Testis (tissue), 3 donors: ENCODE measurements around the gene RGS7. TPM values are rescaled to one million over a fixed set of nuclear protein-coding genes. Genes with fewer than 3 reads are reported as not detected.

ENCODE experiments used
- DNase-seq: peaks from one replicate; pipeline ENCODE4 v3.0.0-alpha.2; 2019
- H3K27ac ChIP-seq, 2 donors: fragments of 200-600 bp; sonication (generic); one replicate each; pipeline ENCODE4 v1.5.1; 2019
- H3K27me3 ChIP-seq: fragments of 200-600 bp; sonication (generic); one replicate; pipeline ENCODE4 v1.5.1; 2019
- H3K36me3 ChIP-seq: fragments of 200-600 bp; sonication (generic); one replicate; pipeline ENCODE4 v1.5.1; 2017; ENCODE audit warnings: low read depth; ENCODE audit errors: missing control alignments
- H3K4me1 ChIP-seq: fragments of 200-600 bp; sonication (generic); one replicate; pipeline ENCODE4 v1.5.1; 2019
- H3K4me3 ChIP-seq, 2 donors: fragments of 200-600 bp; sonication (generic); one replicate each; pipeline ENCODE4 v1.5.1; 2017 to 2019
- H3K9me3 ChIP-seq: fragments of 200-600 bp; sonication (generic); one replicate; pipeline ENCODE4 v1.5.1; 2017
- POLR2A ChIP-seq: fragments of 450-650 bp; IDR thresholded peaks from one replicate; pipeline ENCODE4 v1.6.1; 2017; ENCODE audit warnings: antibody characterized with exemption, mild to moderate bottlenecking, moderate library complexity
- WGBS, 2 donors: methylation state at CpG; one replicate each; pipeline ENCODE4 v1.1.5; 2018; 5-methylcytosine and 5-hydroxymethylcytosine counted together
- intact Hi-C: fragments of 100-400 bp; cut with DNase I; formaldehyde crosslinking; loops from one replicate; pipeline ENCODE4 v1.15.1; 2023; ENCODE audit warnings: low total_unique reads
- polyA plus RNA-seq: library from polyadenylated mRNA; stranded (reverse); fragments of 350-450 nt; fragmentation: Illumina TruSeq; extraction: RNeasy Lipid Tissue Mini Kit (QIAGEN cat#74804); gene quantifications from one replicate; pipeline ENCODE4 v1.2.3, GENCODE V29; 2014; ENCODE audit warnings: low read depth, low replicate concordance; ENCODE audit not compliant: insufficient read depth
- total RNA-seq, 2 donors: library from RNA; depleted of rRNA; stranded (reverse); fragments of >200 nt; gene quantifications; one replicate each; pipeline ENCODE4 v1.2.3, GENCODE V29; 2016
- TF ChIP-seq, protein P1 (sequence below), 3 experiments: fragments of 450-650 bp in 2 of 3; fragments of 200-600 bp in 1 of 3; sonication (generic) in 1 of 3; IDR thresholded peaks; one replicate each; pipeline ENCODE4 v1.5.1; 2016 to 2019; ENCODE audit warnings: antibody characterized with exemption in 3 of 3, mild to moderate bottlenecking in 2 of 3, moderate library complexity in 1 of 3

Gene RGS7
- total and polyA plus RNA-seq, 3 donors from 2014 or later: 5.0 to 6.6 (median 5.4) TPM

DNA sequence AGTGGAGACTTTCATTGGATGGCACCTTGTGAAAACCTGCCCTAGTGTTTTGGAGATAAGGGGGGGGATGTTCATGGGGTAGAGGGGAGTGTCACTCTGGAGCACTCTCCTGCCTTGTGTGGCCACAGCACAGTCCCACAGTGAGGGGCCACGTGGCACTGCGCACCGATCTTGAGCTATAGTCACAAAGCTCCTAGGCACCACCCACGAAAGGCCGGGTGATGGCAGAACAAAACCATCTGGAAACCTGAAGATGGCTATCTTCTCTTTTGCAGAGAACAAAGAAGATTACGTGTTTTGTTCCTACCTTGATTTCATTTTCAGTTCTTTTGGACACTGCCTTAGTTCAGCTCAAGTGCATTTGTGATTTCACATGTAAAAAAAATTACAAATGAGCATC, 220.6 kb downstream of the RGS7 start:
- no peak for DNase-seq
- Histone ChIP-seq H3K4me3 (no peak overlapping the region), H3K36me3 (no peaks in the 10 kb centered on the region), H3K9me3 (no peaks in the 10 kb centered on the region), H3K4me1 (no peaks in the 10 kb centered on the region), H3K27me3 (no peaks in the 10 kb centered on the region), H3K27ac (no peak overlapping the region)
- intact Hi-C loops: no loop called here
- WGBS, 2 donors: 72 to 88% methylated on average over 6 of the region's 6 CpGs
- TF ChIP-seq, protein P1, sequence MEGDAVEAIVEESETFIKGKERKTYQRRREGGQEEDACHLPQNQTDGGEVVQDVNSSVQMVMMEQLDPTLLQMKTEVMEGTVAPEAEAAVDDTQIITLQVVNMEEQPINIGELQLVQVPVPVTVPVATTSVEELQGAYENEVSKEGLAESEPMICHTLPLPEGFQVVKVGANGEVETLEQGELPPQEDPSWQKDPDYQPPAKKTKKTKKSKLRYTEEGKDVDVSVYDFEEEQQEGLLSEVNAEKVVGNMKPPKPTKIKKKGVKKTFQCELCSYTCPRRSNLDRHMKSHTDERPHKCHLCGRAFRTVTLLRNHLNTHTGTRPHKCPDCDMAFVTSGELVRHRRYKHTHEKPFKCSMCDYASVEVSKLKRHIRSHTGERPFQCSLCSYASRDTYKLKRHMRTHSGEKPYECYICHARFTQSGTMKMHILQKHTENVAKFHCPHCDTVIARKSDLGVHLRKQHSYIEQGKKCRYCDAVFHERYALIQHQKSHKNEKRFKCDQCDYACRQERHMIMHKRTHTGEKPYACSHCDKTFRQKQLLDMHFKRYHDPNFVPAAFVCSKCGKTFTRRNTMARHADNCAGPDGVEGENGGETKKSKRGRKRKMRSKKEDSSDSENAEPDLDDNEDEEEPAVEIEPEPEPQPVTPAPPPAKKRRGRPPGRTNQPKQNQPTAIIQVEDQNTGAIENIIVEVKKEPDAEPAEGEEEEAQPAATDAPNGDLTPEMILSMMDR (IDR thresholded peaks at IDR 0.05): no peak
- no peak for TF ChIP-seq POLR2A

DNA sequence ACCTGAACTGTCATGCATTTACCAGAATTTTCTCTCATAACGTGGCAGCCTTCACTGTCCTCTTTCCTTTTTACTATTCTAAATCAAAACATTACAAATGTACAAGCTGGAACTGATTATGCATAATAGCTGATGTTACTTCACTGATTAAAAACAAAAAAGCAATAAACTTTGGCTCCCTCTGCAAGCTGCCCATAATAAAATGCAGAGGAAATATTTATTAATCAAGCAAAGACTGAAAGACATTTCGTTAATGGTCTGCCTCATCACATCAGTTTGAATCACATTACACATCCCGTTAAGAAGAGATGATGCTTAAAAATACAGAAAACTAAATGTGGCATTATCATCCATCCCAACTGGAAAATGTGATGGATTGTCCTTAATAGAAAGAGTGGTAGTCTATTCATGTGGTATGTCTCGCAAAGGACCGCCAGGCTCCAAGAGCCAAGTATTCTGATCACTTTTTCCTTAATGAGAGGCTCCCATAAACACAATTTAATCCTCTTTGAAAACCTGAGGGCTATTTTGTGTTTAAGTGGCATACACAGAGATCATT, 225.3 kb downstream of the RGS7 start:
- WGBS, 2 donors: 77 to 81% methylated on average over 5 of the region's 5 CpGs
- no peak for DNase-seq
- H3K4me1 ChIP-seq: no peaks in the 10 kb centered on the region
- intact Hi-C loops: no loop called here
- H3K4me3 ChIP-seq: no peak overlapping the region
- H3K36me3 ChIP-seq: no peaks in the 10 kb centered on the region
- no peak for TF ChIP-seq POLR2A
- TF ChIP-seq, protein P1 (IDR thresholded peaks at IDR 0.05): no peak
- H3K27ac ChIP-seq: no peak overlapping the region
- no peaks in the 10 kb centered on the region for H3K27me3 ChIP-seq
- H3K9me3 ChIP-seq: no peaks in the 10 kb centered on the region

DNA sequence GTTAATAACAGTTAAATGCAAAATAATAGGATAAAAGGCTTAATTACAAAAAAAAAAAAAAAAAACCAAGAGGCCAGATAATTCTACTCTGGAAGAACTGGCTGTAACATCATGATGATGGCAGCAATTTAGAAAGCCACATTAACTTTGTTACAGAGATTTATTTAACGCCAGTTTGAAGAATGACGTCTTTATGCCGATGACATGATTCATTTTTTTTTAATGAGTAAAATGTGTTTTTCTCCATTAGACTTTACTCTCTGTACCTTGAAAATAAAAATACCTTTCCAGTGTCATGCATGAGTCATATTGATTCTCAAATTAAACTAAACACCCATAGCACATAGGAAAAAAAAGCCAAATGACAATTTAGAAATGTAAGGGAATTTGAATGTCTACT, 226.1 kb downstream of the RGS7 start:
- DNase-seq: no peak
- no peaks in the 10 kb centered on the region for H3K9me3 ChIP-seq
- intact Hi-C loops: no loop called here
- H3K27ac ChIP-seq: no peak overlapping the region
- no peaks in the 10 kb centered on the region for H3K4me1 ChIP-seq
- 85 to 93% methylated on average over 3 of the region's 3 CpGs for WGBS, 2 donors
- no peaks in the 10 kb centered on the region for H3K27me3 ChIP-seq
- no peak for TF ChIP-seq POLR2A
- TF ChIP-seq, protein P1 (IDR thresholded peaks at IDR 0.05): no peak
- no peaks in the 10 kb centered on the region for H3K36me3 ChIP-seq
- no peak overlapping the region for H3K4me3 ChIP-seq

DNA sequence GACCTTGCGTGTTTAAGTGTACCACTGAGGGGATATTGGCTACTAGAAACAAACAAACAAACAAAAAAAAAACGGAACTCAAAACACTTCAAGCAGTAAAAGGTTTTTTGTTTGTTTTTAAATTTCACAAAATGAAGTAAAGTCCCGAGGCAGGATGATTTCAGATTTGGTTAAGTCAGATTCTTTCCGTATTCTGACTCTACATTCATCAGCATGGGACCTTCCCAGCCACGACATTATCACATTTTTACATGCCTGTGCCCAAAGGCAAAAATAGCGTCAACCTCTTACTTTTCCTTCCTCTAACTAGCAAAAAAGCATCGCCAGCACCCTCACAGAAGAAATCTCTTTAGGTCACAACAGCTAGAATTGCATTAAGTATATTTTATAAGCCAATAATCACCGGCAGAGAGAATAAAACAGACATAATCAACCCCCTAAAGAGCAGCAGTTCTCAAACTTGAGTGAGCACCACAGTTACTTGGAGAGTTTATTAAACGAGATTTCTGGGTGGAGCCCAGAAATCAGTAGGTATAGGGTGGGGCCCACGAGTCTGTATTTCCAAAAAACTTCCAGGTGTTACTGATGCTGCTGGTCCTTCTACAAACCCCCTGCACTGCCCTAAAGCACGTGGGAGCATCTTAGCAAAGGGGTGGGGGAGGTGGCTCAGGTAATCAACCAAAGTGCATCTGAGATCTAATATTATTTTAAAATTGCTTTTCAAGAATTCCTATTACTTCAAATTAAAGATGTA, 227.6 kb downstream of the RGS7 start:
- no peaks in the 10 kb centered on the region for H3K4me1 ChIP-seq
- H3K9me3 ChIP-seq: no peaks in the 10 kb centered on the region
- no peak for TF ChIP-seq POLR2A
- TF ChIP-seq, protein P1 (IDR thresholded peaks at IDR 0.05): no peak
- no peak overlapping the region for H3K27ac ChIP-seq
- WGBS, 2 donors: 75 to 79% methylated on average over 11 of the region's 11 CpGs
- no peaks in the 10 kb centered on the region for H3K36me3 ChIP-seq
- intact Hi-C loops: no loop called here
- H3K27me3 ChIP-seq: no peaks in the 10 kb centered on the region
- DNase-seq: no peak
- no peak overlapping the region for H3K4me3 ChIP-seq

DNA sequence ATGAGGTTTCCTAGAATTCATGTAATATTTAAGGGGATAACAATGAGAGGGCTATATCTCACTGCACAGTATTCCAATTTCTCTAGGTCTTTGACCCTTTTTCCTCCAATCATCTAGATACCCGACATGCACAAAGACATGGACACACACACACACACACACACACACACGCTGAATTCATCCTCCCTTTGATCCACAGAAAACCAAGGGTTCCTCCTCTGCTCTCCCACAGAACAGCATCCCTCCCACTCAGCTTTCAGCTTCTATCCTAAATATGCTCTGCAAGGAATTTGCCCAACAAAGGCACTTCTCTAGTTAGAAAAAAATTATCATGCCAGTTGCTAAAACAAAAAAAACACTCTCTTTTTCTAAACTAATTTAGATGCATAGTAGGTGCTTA, 231.7 kb downstream of the RGS7 start:
- no peaks in the 10 kb centered on the region for H3K9me3 ChIP-seq
- intact Hi-C loops: no loop called here
- no peaks in the 10 kb centered on the region for H3K4me1 ChIP-seq
- no peak overlapping the region for H3K4me3 ChIP-seq
- WGBS, 2 donors: 24 to 42% methylated on average over 2 of the region's 2 CpGs
- TF ChIP-seq POLR2A: no peak
- TF ChIP-seq, protein P1 (IDR thresholded peaks at IDR 0.05): no peak
- no peaks in the 10 kb centered on the region for H3K27me3 ChIP-seq
- H3K27ac ChIP-seq: no peak overlapping the region
- no peak for DNase-seq
- no peaks in the 10 kb centered on the region for H3K36me3 ChIP-seq
